Panc1 (cell line): Measurements from ENCODE around the gene MOCS1. TPM values are rescaled to one million over a fixed set of nuclear protein-coding genes. Genes with fewer than 3 reads are reported as not detected.

Experiments
- ATAC-seq: fragments of 200-7000 bp; cut with Tn5 transposase; 2 replicates; pipeline ENCODE4 v1.9.1; 2020; ENCODE audit warnings: mild to moderate bottlenecking, moderate library complexity
- BruUV-seq: library from RNA; stranded (reverse); fragments of 400-500 nt; replicated peaks from 2 replicates; lab custom pipeline; 2021; lab: Mats Ljungman, UMichigan
- CTCF ChIA-PET: fragments of 300-600 bp; sonication (Branson Sonifier 250); formaldehyde crosslinking; loops from one replicate; lab custom pipeline; 2022; ENCODE audit warnings: antibody characterized with exemption; lab: Charles Lee
- POLR2A ChIA-PET: fragments of 300-600 bp; sonication (Branson Sonifier 250); formaldehyde crosslinking; loops from one replicate; lab custom pipeline; 2022; ENCODE audit warnings: antibody characterized with exemption; lab: Charles Lee
- DNase-seq: peaks from one replicate; pipeline ENCODE4 v3.0.0-alpha.2; 2010; ENCODE audit warnings: low read depth, low spot score
- H3K27ac ChIP-seq: 2 replicates; pipeline ENCODE4 v1.5.1; 2011; ENCODE audit warnings: mild to moderate bottlenecking, low read length, inconsistent platforms
- H3K27me3 ChIP-seq: fragments of 200-500 bp; sonication (Bioruptor generic); 2 replicates; pipeline ENCODE4 v1.6.0; 2014; ENCODE audit warnings: low read length, inconsistent platforms; ENCODE audit not compliant: control insufficient read depth, insufficient read depth
- H3K36me3 ChIP-seq: fragments of 200-500 bp; sonication (Bioruptor generic); 2 replicates; pipeline ENCODE4 v1.5.1; 2014; ENCODE audit warnings: inconsistent platforms, mild to moderate bottlenecking, low read length, moderate library complexity; ENCODE audit not compliant: control insufficient read depth, insufficient read depth
- H3K4me1 ChIP-seq: 2 replicates; pipeline ENCODE4 v1.5.1; 2011; ENCODE audit warnings: inconsistent platforms, mild to moderate bottlenecking, low read length, moderate library complexity; ENCODE audit not compliant: control insufficient read depth, insufficient read depth
- H3K4me3 ChIP-seq, 2 experiments: 2 replicates each; pipeline ENCODE4 v1.5.1; 2011 to 2012; ENCODE audit warnings: low read depth in 2 of 2, low read length in 2 of 2, mild to moderate bottlenecking in 2 of 2, inconsistent platforms in 1 of 2, moderate library complexity in 1 of 2
- H3K9me3 ChIP-seq: fragments of 200-500 bp; sonication (Bioruptor generic); 2 replicates; pipeline ENCODE4 v1.5.1; 2014; ENCODE audit warnings: low read depth, mild to moderate bottlenecking, inconsistent platforms, low read length, moderate library complexity; ENCODE audit not compliant: control insufficient read depth, insufficient read depth
- POLR2AphosphoS5 ChIP-seq: IDR thresholded peaks from 2 replicates; pipeline ENCODE4 v1.6.1; 2012; ENCODE audit warnings: mild to moderate bottlenecking, low read depth, low read length, moderate library complexity
- SIN3A ChIP-seq: IDR thresholded peaks from 2 replicates; pipeline ENCODE4 v1.6.1; 2012; ENCODE audit warnings: low read depth, mild to moderate bottlenecking, low read length, moderate library complexity, borderline replicate concordance; ENCODE audit not compliant: insufficient read depth
- TCF7L2 ChIP-seq: IDR thresholded peaks from 2 replicates; pipeline ENCODE4 v1.6.1; 2011; ENCODE audit warnings: mild to moderate bottlenecking, low read depth, low read length, inconsistent platforms
- in situ Hi-C: cut with HindIII; loops from 2 replicates; pipeline ENCODE4 v1.10.0; 2016; ENCODE audit warnings: low sequenced_read_pairs, low pct_unique_long_range_greater_than_20kb
- intact Hi-C: fragments of 100-400 bp; cut with micrococcal nuclease; formaldehyde crosslinking; loops from one replicate; pipeline ENCODE4 v1.10.0; 2022; ENCODE audit not compliant: unreplicated experiment
- total RNA-seq: library from RNA; stranded (reverse); gene quantifications from one replicate; pipeline ENCODE4 v1.2.1, GENCODE V29; 2021; ENCODE audit not compliant: unreplicated experiment
- TF ChIP-seq, protein P1 (sequence below), 2 experiments: IDR thresholded peaks; 2 replicates each; pipeline ENCODE4 v1.6.1; 2011 to 2012; ENCODE audit warnings: low read depth in 2 of 2, control low read depth in 1 of 2, low read length in 1 of 2, mild to moderate bottlenecking in 1 of 2, moderate library complexity in 1 of 2; ENCODE audit not compliant: insufficient read depth in 1 of 2
- TF ChIP-seq, protein P2 (sequence below): fragments of 450-650 bp; IDR thresholded peaks from 2 replicates; pipeline ENCODE4 v1.5.1; 2017; ENCODE audit warnings: mild to moderate bottlenecking

MOCS1 gene
- total RNA-seq, 1 experiment from 2014 or later = 0.98 TPM

DNA sequence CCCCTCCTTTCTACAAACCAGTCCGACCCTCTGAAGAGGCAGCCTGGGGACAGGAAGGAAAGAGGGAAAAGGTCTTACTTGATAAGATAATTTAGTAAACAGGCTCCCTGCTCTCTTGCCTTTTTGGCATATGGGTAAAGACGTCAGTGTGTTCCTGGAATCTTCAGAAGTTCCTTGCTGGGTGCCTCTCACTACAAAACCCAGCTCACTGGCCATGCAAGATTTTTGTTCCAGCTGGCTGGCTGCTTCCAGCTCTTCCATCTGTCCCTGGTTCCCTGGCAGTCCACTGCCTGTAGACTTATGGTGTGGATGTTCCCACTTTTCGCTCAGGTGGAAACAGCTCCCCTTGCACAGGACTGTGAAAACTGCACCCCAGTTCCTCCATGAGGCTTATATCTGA lies 57.4 kb downstream of the MOCS1 start:
- no TSS peak for BruUV-seq
- DNase-seq (no peak), ATAC-seq (no peak)
- no peaks in the 10 kb centered on the region for H3K27me3 ChIP-seq
- H3K4me3 ChIP-seq = no peak overlapping the region
- H3K27ac ChIP-seq = no peak overlapping the region
- intact Hi-C loops = no loop called here
- H3K9me3 ChIP-seq = no peaks in the 10 kb centered on the region
- POLR2A ChIA-PET = no interaction called here
- H3K36me3 ChIP-seq = no peaks in the 10 kb centered on the region
- CTCF ChIA-PET = no interaction called here
- TF ChIP-seq SIN3A (no peak), POLR2AphosphoS5 (no peak), TCF7L2 (no peak)
- TF ChIP-seq, protein P1, sequence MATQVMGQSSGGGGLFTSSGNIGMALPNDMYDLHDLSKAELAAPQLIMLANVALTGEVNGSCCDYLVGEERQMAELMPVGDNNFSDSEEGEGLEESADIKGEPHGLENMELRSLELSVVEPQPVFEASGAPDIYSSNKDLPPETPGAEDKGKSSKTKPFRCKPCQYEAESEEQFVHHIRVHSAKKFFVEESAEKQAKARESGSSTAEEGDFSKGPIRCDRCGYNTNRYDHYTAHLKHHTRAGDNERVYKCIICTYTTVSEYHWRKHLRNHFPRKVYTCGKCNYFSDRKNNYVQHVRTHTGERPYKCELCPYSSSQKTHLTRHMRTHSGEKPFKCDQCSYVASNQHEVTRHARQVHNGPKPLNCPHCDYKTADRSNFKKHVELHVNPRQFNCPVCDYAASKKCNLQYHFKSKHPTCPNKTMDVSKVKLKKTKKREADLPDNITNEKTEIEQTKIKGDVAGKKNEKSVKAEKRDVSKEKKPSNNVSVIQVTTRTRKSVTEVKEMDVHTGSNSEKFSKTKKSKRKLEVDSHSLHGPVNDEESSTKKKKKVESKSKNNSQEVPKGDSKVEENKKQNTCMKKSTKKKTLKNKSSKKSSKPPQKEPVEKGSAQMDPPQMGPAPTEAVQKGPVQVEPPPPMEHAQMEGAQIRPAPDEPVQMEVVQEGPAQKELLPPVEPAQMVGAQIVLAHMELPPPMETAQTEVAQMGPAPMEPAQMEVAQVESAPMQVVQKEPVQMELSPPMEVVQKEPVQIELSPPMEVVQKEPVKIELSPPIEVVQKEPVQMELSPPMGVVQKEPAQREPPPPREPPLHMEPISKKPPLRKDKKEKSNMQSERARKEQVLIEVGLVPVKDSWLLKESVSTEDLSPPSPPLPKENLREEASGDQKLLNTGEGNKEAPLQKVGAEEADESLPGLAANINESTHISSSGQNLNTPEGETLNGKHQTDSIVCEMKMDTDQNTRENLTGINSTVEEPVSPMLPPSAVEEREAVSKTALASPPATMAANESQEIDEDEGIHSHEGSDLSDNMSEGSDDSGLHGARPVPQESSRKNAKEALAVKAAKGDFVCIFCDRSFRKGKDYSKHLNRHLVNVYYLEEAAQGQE (IDR thresholded peaks at IDR 0.05; ENCODE audit: insufficient read depth in 1 of 2, low read depth in 2 of 2, low read length in 1 of 2) = no peak
- TF ChIP-seq, protein P2, sequence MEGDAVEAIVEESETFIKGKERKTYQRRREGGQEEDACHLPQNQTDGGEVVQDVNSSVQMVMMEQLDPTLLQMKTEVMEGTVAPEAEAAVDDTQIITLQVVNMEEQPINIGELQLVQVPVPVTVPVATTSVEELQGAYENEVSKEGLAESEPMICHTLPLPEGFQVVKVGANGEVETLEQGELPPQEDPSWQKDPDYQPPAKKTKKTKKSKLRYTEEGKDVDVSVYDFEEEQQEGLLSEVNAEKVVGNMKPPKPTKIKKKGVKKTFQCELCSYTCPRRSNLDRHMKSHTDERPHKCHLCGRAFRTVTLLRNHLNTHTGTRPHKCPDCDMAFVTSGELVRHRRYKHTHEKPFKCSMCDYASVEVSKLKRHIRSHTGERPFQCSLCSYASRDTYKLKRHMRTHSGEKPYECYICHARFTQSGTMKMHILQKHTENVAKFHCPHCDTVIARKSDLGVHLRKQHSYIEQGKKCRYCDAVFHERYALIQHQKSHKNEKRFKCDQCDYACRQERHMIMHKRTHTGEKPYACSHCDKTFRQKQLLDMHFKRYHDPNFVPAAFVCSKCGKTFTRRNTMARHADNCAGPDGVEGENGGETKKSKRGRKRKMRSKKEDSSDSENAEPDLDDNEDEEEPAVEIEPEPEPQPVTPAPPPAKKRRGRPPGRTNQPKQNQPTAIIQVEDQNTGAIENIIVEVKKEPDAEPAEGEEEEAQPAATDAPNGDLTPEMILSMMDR = no peak
- no peaks in the 10 kb centered on the region for H3K4me1 ChIP-seq
- in situ Hi-C loops = no loop called here

DNA sequence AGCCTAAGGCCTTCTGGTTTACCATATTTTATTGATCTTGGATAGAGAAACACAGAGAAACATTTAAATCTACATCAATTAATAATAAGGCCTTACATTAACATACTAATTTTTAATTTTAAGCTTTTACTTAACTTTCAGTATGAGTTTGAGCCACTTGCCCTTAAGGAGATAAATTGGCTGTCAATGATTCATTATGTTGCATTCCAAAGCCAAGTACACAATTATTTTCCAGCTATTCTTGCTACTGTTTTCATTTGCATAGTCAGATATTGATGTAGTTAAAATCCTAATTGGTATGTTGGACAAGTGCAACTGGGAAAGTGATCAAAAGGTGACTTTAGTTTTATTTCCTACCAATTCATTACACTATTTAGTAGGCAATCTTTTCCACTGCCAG lies 58.2 kb downstream of the MOCS1 start:
- ChIA-PET CTCF (no interaction called here), POLR2A (no interaction called here)
- Histone ChIP-seq H3K4me1 (no peaks in the 10 kb centered on the region), H3K4me3 (no peak overlapping the region), H3K27me3 (no peaks in the 10 kb centered on the region), H3K9me3 (no peaks in the 10 kb centered on the region), H3K27ac (no peak overlapping the region), H3K36me3 (no peaks in the 10 kb centered on the region)
- BruUV-seq = no TSS peak
- no peak for ATAC-seq
- in situ Hi-C loops = no loop called here
- DNase-seq = no peak
- intact Hi-C loops = no loop called here
- TF ChIP-seq POLR2AphosphoS5 = no peak

DNA sequence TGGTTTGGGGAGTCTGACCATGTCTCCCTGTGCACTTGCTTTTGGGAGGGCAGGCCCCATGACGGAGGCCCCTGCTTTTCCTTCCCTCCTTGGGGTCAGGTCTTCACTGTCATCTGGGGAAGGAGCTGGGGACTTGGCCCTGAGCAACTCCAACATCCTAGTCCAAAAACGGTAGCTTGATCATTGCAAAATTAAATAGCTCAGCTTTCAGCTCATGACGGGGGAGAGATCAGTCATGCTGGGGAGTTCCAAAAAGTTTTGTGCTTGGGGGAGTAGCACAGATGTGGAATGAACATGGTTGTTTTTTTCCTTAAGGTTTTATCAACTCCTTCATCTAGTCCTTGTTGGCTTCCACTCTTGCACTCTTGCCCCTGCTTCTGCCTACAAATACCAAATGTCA lies 60.8 kb downstream of the MOCS1 start:
- POLR2A ChIA-PET = no interaction called here
- Histone ChIP-seq H3K36me3 (no peaks in the 10 kb centered on the region), H3K9me3 (no peaks in the 10 kb centered on the region), H3K4me1 (no peaks in the 10 kb centered on the region), H3K27me3 (no peaks in the 10 kb centered on the region), H3K27ac (no peak overlapping the region), H3K4me3 (no peak overlapping the region)
- DNase-seq = no peak
- in situ Hi-C loops (no loop called here), intact Hi-C loops (no loop called here)
- ATAC-seq = no peak
- BruUV-seq = no TSS peak
- TF ChIP-seq SIN3A (no peak), POLR2AphosphoS5 (no peak), TCF7L2 (no peak)
- TF ChIP-seq, protein P2 = no peak
- TF ChIP-seq, protein P1 (IDR thresholded peaks at IDR 0.05; ENCODE audit: insufficient read depth in 1 of 2, low read depth in 2 of 2, low read length in 1 of 2) = no peak
- CTCF ChIA-PET = no interaction called here
